ENCODE data around the gene ARHGAP26. TPM values are rescaled to one million over a fixed set of nuclear protein-coding genes. Genes with fewer than 3 reads are reported as not detected.

The ARHGAP26 gene
- polyA plus RNA-seq, 1 donor from 2014 or later: 0.83 TPM

GRCh38 chr5:142900927-142901326, 130.8 kb downstream of the ARHGAP26 start:
- no peaks in the 10 kb centered on the region for H4K20me1 ChIP-seq (ENCODE audit: insufficient read depth)
- TF ChIP-seq MXI1 (conservative IDR thresholded peaks at IDR 0.05; ENCODE audit: poor library complexity, severe bottlenecking) (no peak), REST (IDR thresholded peaks at IDR 0.05; ENCODE audit: borderline replicate concordance) (no peak), TAF1 (IDR thresholded peaks at IDR 0.05; ENCODE audit: low read depth) (no peak), CTCF (IDR thresholded peaks at IDR 0.05; ENCODE audit: poor library complexity, severe bottlenecking) (no peak), POLR2AphosphoS5 (IDR thresholded peaks at IDR 0.05) (no peak), SMC3 (conservative IDR thresholded peaks at IDR 0.05; ENCODE audit: poor library complexity) (no peak), EP300 (conservative IDR thresholded peaks at IDR 0.05; ENCODE audit: poor library complexity, severe bottlenecking) (no peak), EZH2 (IDR thresholded peaks at IDR 0.05; ENCODE audit: borderline replicate concordance, insufficient read depth, low read length, poor library complexity, severe bottlenecking) (no peak), RAD21 (conservative IDR thresholded peaks at IDR 0.05) (no peak)
- no peaks in the 10 kb centered on the region for H3K79me2 ChIP-seq (replicated peaks; ENCODE audit: insufficient read depth, low read length)
- H2AFZ ChIP-seq (ENCODE audit: low read depth, low read length): no peak overlapping the region
- no peaks in the 10 kb centered on the region for H3K9me2 ChIP-seq (ENCODE audit: insufficient read depth, low read length)
- no peak overlapping the region for H3K27ac ChIP-seq (ENCODE audit: low read length)
- H3K27me3 ChIP-seq (ENCODE audit: insufficient read depth, low read depth, low read length): no peaks in the 10 kb centered on the region
- no peak overlapping the region for H3K4me2 ChIP-seq (ENCODE audit: low read length)
- no peaks in the 10 kb centered on the region for H3F3A ChIP-seq (ENCODE audit: insufficient read depth, low read length, poor library complexity, severe bottlenecking)
- no peak overlapping the region for H3K4me3 ChIP-seq (ENCODE audit: low read length)
- no peaks in the 10 kb centered on the region for H3K36me3 ChIP-seq (ENCODE audit: insufficient read depth, low read length)
- no peak overlapping the region for H3K9ac ChIP-seq (ENCODE audit: low read length)
- H3K9me3 ChIP-seq (ENCODE audit: low read length): no peaks in the 10 kb centered on the region

GRCh38 chr5:142901476-142902185, 131.5 kb downstream of the ARHGAP26 start:
- Histone ChIP-seq H3K4me2 (ENCODE audit: low read length) (no peak overlapping the region), H3K27ac (ENCODE audit: low read length) (no peak overlapping the region), H3K27me3 (ENCODE audit: insufficient read depth, low read depth, low read length) (no peaks in the 10 kb centered on the region), H3K79me2 (replicated peaks; ENCODE audit: insufficient read depth, low read length) (no peaks in the 10 kb centered on the region), H3K36me3 (ENCODE audit: insufficient read depth, low read length) (no peaks in the 10 kb centered on the region), H3K9me2 (ENCODE audit: insufficient read depth, low read length) (no peaks in the 10 kb centered on the region), H2AFZ (ENCODE audit: low read depth, low read length) (no peak overlapping the region), H3F3A (ENCODE audit: insufficient read depth, low read length, poor library complexity, severe bottlenecking) (no peaks in the 10 kb centered on the region), H3K9me3 (ENCODE audit: low read length) (no peaks in the 10 kb centered on the region), H3K9ac (ENCODE audit: low read length) (no peak overlapping the region), H4K20me1 (ENCODE audit: insufficient read depth) (no peaks in the 10 kb centered on the region), H3K4me3 (ENCODE audit: low read length) (no peak overlapping the region)
- TF ChIP-seq SMC3 (conservative IDR thresholded peaks at IDR 0.05; ENCODE audit: poor library complexity): no peak
- TF ChIP-seq RAD21 (conservative IDR thresholded peaks at IDR 0.05): no peak
- no peak for TF ChIP-seq REST (IDR thresholded peaks at IDR 0.05; ENCODE audit: borderline replicate concordance)
- TF ChIP-seq MXI1 (conservative IDR thresholded peaks at IDR 0.05; ENCODE audit: poor library complexity, severe bottlenecking): no peak
- TF ChIP-seq EZH2 (IDR thresholded peaks at IDR 0.05; ENCODE audit: borderline replicate concordance, insufficient read depth, low read length, poor library complexity, severe bottlenecking): no peak
- no peak for TF ChIP-seq CTCF (IDR thresholded peaks at IDR 0.05; ENCODE audit: poor library complexity, severe bottlenecking)
- no peak for TF ChIP-seq EP300 (conservative IDR thresholded peaks at IDR 0.05; ENCODE audit: poor library complexity, severe bottlenecking)
- no peak for TF ChIP-seq TAF1 (IDR thresholded peaks at IDR 0.05; ENCODE audit: low read depth)
- TF ChIP-seq POLR2AphosphoS5 (IDR thresholded peaks at IDR 0.05): no peak
